GM19328 (cell line): ENCODE results near the gene PHPT1.
"Not testable (repeated sequence)": the region's sequence is repeated elsewhere in the genome, so short reads cannot be mapped to it uniquely, and the experiment has no call there.

ENCODE experiments used
- ATAC-seq: cut with Tn5 transposase; IDR thresholded peaks from one replicate; pipeline ENCODE4 v1.9.1; 2021; ENCODE audit warnings: mild to moderate bottlenecking, moderate library complexity; ENCODE audit not compliant: unreplicated experiment

Gene PHPT1

GRCh38 chr9:136849038-136849959 lies at the start of gene PHPT1:
PHPT1 (plus strand) TSS chr9:136849409; CDS start chr9:136849431, 22 bp downstream.
- peak; percentile 83 for ATAC-seq

DNA sequence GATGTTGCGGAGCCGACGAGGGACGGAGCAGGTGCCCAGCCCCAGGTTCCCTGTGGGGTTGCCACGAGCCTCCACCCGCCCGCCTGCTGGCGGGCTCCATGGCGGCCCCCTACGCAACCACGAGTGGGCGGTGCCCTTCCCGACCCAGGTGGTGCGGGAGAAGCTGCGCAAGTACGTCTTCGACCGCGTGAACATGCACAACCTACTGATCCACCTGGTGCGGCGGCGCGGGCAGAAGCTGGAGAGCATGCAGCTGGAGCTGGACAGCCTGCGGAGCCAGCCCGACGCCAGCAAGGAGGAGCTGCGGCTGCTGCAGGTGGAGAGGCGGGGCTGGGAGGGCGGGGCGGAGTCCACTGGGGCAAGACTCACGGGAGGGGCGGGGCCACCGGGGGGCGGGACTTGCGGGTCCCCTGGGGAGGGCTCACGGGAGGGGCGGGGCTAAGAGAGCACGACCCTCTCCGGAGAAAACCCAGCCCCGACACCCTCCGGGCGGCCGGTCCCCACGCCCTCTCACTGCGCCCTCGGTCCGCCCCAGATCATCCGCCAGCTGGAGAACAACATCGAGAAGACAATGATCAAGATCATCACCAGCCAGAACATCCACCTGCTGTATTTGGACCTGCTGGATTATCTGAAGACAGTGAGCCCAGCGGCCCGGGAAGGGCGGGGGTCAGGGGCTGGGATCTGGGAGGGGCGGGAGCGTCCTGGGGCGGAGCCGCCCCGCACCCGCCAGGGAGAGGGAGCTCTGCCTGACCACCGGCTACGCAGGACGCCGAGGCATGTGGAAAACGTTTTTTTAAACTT lies 49.2 kb upstream of the PHPT1 start:
- ATAC-seq = no peak

DNA sequence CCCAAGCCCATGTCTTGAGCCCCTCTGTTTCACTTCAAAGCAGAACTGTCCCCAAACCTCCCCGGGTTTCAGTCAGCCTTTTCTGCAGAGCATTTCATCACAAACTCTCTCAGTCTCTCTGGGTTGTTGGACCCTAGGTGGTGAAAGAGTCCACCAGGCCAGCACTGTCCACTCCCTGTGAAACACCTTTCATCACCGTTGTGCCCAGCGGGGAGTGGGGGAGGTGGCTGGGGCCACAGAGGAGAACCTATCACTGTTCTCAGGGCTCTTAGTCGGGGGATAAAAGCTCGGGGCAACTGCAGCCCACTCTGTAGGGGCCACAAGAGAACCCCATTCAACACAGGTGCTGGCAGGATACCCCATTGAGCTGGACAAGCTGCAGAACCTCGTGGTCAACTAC lies 46.9 kb upstream of the PHPT1 start:
- no peak for ATAC-seq

GRCh38 chr9:136803009-136803550 lies 46.1 kb upstream of the PHPT1 start:
- not testable (repeated sequence) for ATAC-seq

GRCh38 chr9:136803551-136804508 lies 45.4 kb upstream of the PHPT1 start:
- ATAC-seq = no peak

DNA sequence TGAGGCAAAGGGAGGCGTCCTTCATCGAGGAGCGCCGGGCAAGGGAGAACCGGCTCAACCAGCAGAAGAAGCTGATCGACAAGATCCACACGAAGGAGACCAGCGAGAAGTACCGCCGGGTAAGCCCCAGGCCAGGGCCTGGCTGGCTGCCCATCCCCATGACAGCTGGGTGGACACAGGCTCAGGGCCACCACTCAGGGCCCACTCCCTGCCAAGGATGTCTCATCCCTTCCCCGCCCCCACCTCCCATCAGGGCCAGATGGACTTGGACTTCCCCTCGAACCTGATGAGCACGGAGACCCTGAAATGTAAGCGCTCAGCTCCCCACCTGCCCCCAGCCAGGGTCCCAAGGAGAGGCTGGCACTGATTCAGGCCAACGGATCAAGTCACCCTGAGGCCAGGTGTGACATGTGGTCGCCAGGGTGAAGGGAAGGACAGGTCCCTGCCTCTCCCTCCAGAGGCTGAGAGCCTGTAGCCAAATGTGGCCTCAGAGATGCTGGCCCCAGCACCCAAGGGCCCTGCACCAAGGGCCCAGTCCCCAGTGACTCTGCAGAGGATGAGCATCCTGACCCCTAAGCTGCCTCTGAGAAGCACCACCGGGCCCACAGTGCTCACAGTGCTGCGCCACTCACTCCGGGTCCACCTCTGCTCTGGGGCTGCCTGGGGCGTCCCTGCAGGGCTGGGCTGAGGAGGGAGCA lies 44.6 kb upstream of the PHPT1 start:
- ATAC-seq = no peak

DNA sequence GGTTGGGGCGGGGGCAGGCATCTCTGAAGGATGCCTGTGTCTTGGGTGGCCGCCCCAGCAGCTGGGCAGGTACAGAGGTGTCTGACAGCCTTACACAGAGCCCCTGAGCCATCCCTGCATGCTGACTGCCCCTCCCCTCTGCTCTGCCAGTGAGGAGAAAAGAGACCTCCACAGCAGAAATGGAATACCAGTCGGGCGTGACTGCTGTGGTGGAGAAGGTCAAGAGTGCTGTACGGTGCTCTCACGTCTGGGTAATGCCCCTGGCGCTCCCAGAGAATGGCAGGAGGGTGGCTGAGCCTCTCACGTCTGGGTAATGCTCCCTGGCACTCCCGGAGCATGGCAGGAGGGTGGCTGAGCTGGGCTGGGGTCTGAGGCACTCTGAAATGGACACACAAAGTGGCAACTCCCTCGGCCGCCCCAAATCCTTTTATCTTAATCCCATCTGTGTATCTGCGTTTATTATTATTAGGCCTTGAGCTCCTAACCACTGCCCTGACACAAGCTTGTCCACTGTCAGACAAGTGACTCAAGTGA lies 43.9 kb upstream of the PHPT1 start:
- no peak for ATAC-seq

DNA sequence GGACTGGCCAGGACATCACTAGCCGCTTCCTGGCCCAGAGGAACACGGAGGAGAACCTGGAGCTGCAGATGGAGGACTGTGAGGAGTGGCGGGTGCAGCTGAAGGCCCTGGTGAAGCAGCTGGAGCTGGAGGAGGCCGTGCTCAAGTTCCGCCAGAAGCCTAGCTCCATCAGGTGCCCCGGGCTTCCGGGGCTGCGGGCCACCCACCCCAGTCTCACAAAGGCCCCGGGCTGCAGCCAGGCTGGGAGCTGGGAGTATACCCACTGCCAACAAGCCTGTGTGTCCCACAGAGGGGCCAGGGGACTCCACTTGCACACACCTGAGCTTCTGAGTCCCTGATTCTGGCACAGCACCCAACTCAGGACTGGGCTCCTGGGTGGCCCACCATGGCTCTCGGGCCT lies 43.1 kb upstream of the PHPT1 start:
- ATAC-seq = no peak

GRCh38 chr9:136806631-136807201 lies 42.5 kb upstream of the PHPT1 start:
- ATAC-seq = no peak

GRCh38 chr9:136807281-136808074 lies 41.7 kb upstream of the PHPT1 start, which contains the start of gene RABL6:
RABL6 (plus strand) TSS chr9:136807948; CDS start chr9:136808197, 249 bp downstream.
- ATAC-seq = peak; percentile 59

DNA sequence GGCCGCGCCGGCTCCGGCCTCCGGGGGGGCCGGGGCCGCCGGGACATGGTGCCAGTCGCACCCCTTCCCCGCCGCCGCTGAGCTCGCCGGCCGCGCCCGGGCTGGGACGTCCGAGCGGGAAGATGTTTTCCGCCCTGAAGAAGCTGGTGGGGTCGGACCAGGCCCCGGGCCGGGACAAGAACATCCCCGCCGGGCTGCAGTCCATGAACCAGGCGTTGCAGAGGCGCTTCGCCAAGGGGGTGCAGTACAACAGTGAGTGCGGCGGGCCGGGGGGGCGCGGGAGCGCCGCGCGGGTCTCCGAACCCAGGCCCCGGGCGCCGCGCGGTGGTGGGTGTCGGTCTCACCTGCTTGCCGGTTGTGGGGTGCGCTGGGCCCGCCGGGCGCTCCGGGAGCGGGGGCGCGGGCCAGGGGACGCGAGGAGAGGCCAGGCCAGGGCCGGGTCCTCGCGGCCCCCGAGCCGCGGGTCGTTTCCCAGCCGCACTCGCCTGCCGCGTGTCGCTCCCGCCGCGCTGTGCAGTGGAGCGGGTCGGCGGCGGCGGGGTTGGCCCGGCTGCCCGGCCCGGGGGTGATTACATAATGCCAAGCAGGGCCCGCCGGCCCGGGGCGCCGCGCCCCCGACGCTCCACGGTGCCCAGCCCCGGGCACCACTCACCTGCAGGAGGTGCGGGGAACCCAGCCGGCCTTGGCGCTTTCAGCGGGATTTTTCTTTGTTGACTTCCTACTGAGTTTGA lies 41.0 kb upstream of the PHPT1 start:
- peak; percentile 29 for ATAC-seq

DNA sequence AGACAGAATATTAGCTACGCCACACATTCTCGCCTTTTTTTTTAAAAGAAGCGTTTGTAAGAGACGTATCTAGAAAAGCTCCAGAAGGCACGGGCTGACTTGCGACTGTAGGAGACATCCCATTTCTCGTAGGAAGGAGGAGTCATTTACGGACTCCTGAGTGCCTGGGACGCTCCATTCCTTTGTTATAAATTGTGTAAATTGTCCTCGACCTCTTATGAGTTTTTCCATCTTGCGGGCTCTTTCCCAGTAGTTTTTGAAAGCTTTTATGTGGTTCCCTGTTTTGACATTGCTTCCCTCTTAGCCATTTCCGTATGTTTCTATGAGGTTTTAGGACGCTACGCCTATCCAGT lies 40.4 kb upstream of the PHPT1 start:
- no peak for ATAC-seq

DNA sequence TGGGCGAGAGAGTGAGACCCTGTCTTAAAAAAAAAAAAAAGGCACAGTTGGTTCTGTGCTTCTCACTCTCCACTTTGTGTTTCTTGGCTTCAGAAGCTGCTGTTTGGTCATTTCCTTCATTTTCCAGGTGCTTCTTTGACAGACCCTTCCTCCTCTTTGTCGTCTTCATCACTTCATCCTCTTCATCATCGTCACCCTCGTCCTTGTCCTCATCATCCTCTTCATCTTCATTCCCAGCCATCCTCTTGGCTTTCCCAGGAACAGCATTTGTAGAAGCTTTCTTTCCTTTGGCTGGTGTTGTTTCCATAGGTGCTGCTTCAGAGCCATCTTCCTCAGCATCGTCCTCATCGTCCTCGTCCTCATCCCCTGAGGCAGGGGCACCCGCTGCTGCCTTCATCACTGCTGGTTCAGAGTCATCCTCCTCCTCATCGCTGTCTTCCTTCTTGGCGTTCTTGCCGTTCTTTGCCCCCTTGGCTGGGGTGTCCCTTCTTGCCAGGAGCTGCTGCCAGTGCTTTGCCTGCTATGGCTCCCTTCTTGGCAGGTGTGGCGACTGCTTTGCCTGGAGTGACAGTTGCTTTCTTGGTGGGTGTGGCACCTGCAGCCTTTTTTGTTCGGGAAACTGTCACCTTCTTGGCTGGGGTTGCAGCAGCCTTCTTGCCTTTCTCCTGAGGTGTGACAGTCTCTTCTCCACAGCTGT lies 34.3 kb upstream of the PHPT1 start:
- ATAC-seq = no peak

GRCh38 chr9:136815422-136815782 lies 33.8 kb upstream of the PHPT1 start:
- no peak for ATAC-seq

DNA sequence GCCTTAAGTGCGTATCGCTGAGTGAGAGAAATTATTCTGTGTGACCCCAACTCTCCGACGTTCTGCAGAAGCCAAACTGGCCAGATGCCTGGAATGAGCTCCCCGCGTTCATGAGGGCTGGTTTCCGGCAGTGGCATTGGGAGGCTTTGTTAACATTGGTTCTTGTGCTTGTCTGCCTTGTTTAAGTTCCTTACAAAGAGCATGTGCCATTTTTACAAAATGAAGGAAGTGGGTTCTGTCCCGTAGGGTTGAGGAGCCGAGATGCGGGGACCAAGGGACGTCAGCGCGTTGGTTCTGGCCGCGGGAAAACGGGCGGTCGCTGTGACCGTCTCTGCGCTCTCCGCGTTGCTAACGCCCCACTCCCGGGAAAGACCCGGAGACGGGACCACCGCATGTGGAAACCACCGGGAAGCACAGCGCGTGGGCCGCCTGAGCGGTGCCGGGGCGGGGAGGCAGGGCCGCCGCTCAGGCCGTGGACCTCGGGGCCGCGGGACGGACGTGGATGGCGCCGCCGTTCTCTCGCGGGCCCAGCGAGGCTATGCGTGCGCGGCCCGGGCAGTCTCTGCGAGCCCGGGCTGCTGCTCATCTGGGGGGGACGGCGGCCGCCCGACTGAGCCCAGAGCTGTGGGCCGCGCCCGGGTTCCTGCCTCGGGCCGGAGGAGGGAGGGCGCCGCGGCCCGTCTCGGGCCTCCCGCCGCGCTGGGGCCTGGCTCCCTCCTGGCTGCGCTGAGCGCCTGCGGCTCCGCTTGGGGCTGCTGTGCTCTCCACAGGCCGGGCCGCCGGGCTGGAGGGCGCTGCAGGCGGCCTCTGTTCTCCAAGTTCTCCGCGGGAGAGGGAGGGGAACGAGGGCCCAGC lies 28.0 kb upstream of the PHPT1 start:
- no peak for ATAC-seq

GRCh38 chr9:136821826-136822544 lies 27.2 kb upstream of the PHPT1 start:
- ATAC-seq = no peak
